DND-41 (cell line): ENCODE measurements around the gene CD300A.
A peak's percentile ranks its signal among the peaks of the same experiment; 100 is the strongest.

ENCODE experiments used
- ATAC-seq: fragments of 200-7000 bp; cut with Tn5 transposase; 3 replicates; pipeline ENCODE4 v1.9.1; 2021; ENCODE audit warnings: low read depth; ENCODE audit not compliant: insufficient read depth
- DNase-seq: peaks from one replicate; pipeline ENCODE4 v3.0.0-alpha.2; 2020
- H2AFZ ChIP-seq: 2 replicates; pipeline ENCODE4 v1.6.0; 2012; ENCODE audit warnings: low read depth, low read length
- H3K27ac ChIP-seq: 2 replicates; pipeline ENCODE4 v1.5.1; 2012; ENCODE audit warnings: low read length, inconsistent platforms
- H3K27me3 ChIP-seq: fragments of 200-600 bp; sonication (generic); 2 replicates; pipeline ENCODE4 v1.6.0; 2012; ENCODE audit warnings: low read length, mild to moderate bottlenecking, inconsistent platforms; ENCODE audit not compliant: insufficient read depth, poor library complexity
- H3K36me3 ChIP-seq: 2 replicates; pipeline ENCODE4 v1.5.1; 2012; ENCODE audit warnings: low read length, inconsistent platforms; ENCODE audit not compliant: insufficient read depth
- H3K4me1 ChIP-seq: 2 replicates; pipeline ENCODE4 v1.5.1; 2012; ENCODE audit warnings: mild to moderate bottlenecking, low read length; ENCODE audit not compliant: insufficient read depth
- H3K4me2 ChIP-seq: 2 replicates; pipeline ENCODE4 v1.6.0; 2012; ENCODE audit warnings: mild to moderate bottlenecking, moderate library complexity, low read length, inconsistent platforms; ENCODE audit not compliant: insufficient read depth
- H3K4me3 ChIP-seq, 2 experiments: fragments of 200-600 bp in 1 of 2; shearing (Covaris generic) in 1 of 2; 2 replicates each; pipeline ENCODE4 v1.5.1; 2012 to 2016; ENCODE audit warnings: inconsistent platforms in 2 of 2, low read length in 2 of 2, mild to moderate bottlenecking in 2 of 2, low read depth in 1 of 2, moderate library complexity in 1 of 2
- H3K79me2 ChIP-seq: 2 replicates; pipeline ENCODE4 v1.6.0; 2012; ENCODE audit warnings: low read length, inconsistent platforms; ENCODE audit not compliant: insufficient read depth
- H3K9ac ChIP-seq: 2 replicates; pipeline ENCODE4 v1.6.0; 2012; ENCODE audit warnings: low read depth, mild to moderate bottlenecking, inconsistent platforms, low read length, moderate library complexity
- H3K9me3 ChIP-seq: 2 replicates; pipeline ENCODE4 v1.5.1; 2012; ENCODE audit warnings: low read length, moderate library complexity, mild to moderate bottlenecking, inconsistent platforms; ENCODE audit not compliant: insufficient read depth, severe bottlenecking
- H4K20me1 ChIP-seq: 2 replicates; pipeline ENCODE4 v1.6.0; 2012; ENCODE audit warnings: low read length; ENCODE audit not compliant: insufficient read depth
- EZH2 ChIP-seq: IDR thresholded peaks from 3 replicates; pipeline ENCODE4 v1.6.1; 2012; ENCODE audit warnings: borderline replicate concordance, low read depth, mild to moderate bottlenecking, moderate library complexity, low read length, inconsistent platforms; ENCODE audit not compliant: severe bottlenecking
- TF ChIP-seq, protein P1 (sequence below): IDR thresholded peaks from 2 replicates; pipeline ENCODE4 v1.5.1; 2012; ENCODE audit warnings: borderline replicate concordance, low read length, moderate library complexity, mild to moderate bottlenecking; ENCODE audit not compliant: poor library complexity, severe bottlenecking; ENCODE audit errors: extremely low read depth

CD300A gene

DNA sequence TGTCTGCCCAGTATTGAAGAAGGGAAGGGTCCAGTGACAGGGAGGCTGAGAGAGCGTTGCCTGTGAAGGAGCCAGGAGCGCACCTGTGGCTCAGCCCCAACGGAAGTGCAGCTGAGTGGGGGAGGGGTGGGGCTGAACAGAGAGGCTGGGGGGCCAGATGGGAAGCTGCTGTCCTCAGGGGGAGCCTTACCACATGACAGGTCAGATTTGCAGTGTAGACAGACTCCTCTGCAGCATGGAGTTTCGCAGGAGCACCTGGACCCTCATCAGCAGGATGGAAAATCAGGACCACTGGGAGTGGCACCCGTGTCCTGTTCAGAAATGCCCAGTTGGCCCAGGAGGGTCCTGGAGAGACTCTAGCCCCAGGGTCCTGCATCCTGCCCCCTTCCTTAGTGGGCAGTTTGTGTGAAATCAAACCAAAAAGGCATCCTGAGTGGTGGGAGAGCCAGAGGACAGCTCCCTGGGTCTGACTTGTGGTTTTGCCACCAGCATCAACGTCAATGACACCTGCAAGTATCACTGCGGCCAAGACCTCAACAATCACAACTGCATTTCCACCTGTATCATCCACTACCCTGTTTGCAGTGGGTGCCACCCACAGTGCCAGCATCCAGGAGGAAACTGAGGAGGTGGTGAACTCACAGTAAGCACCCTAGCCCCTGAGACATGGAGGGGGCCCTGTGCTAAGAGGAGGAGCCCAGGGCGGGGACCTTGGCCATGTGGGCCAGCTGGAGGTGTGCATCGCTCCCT lies 7.8 kb downstream of the CD300A start:
- peaks cover 2% of the 10 kb centered on the region; the same call in 1 of the 2 replicates for H4K20me1 ChIP-seq
- TF ChIP-seq EZH2: no peak
- TF ChIP-seq, protein P1, sequence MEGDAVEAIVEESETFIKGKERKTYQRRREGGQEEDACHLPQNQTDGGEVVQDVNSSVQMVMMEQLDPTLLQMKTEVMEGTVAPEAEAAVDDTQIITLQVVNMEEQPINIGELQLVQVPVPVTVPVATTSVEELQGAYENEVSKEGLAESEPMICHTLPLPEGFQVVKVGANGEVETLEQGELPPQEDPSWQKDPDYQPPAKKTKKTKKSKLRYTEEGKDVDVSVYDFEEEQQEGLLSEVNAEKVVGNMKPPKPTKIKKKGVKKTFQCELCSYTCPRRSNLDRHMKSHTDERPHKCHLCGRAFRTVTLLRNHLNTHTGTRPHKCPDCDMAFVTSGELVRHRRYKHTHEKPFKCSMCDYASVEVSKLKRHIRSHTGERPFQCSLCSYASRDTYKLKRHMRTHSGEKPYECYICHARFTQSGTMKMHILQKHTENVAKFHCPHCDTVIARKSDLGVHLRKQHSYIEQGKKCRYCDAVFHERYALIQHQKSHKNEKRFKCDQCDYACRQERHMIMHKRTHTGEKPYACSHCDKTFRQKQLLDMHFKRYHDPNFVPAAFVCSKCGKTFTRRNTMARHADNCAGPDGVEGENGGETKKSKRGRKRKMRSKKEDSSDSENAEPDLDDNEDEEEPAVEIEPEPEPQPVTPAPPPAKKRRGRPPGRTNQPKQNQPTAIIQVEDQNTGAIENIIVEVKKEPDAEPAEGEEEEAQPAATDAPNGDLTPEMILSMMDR: no peak
- peaks cover 17% of the 10 kb centered on the region for H3K36me3 ChIP-seq
- H3K9ac ChIP-seq: no peak overlapping the region
- H3K4me2 ChIP-seq: no peak overlapping the region
- no peak overlapping the region for H3K4me3 ChIP-seq
- H3K27me3 ChIP-seq: peaks cover 9% of the 10 kb centered on the region
- H2AFZ ChIP-seq: no peak overlapping the region
- peak; percentile 13; the same call in 1 of the 3 replicates for ATAC-seq
- peaks cover 45% of the 10 kb centered on the region for H3K4me1 ChIP-seq
- H3K79me2 ChIP-seq: peaks cover 3% of the 10 kb centered on the region; the same call in 1 of the 2 replicates
- DNase-seq: peak; percentile 49
- H3K27ac ChIP-seq: peak overlapping the region; percentile 13; the same call in 1 of the 2 replicates
- peaks cover 15% of the 10 kb centered on the region for H3K9me3 ChIP-seq

DNA sequence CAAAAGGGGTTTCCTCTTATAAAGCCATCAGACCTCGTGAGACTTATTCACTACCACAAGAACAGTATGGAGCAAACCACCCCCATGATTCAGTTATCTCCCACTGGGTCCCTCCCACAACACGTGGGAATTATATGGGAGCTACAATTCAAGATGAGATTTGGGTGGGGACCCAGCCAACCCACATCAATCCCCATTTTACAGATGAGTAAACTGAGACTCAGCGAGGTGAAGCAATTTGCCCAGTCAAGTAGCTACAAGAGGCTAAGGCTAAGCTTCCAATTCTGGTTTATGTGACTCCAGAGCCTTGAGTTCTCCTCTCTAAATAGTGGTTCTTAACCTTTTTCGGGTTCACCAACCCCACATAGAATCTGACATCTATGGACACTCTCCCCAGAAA lies 8.8 kb downstream of the CD300A start:
- Histone ChIP-seq H3K9me3 (peaks cover 15% of the 10 kb centered on the region), H3K4me2 (no peak overlapping the region), H3K36me3 (peaks cover 17% of the 10 kb centered on the region), H3K4me3 (no peak overlapping the region), H3K9ac (no peak overlapping the region), H4K20me1 (peaks cover 3% of the 10 kb centered on the region; the same call in 1 of the 2 replicates), H3K4me1 (peaks cover 54% of the 10 kb centered on the region), H3K79me2 (no peaks in the 10 kb centered on the region), H3K27me3 (peaks cover 4% of the 10 kb centered on the region), H3K27ac (no peak overlapping the region), H2AFZ (no peak overlapping the region)
- ATAC-seq: no peak
- no peak for DNase-seq
- TF ChIP-seq, protein P1: no peak

- Histone ChIP-seq H3K4me3 (no peak overlapping the region), H3K9me3 (peaks cover 15% of the 10 kb centered on the region), H3K36me3 (peaks cover 17% of the 10 kb centered on the region), H3K79me2 (no peaks in the 10 kb centered on the region), H3K27me3 (peaks cover 2% of the 10 kb centered on the region), H3K4me1 (peaks cover 63% of the 10 kb centered on the region), H3K9ac (no peak overlapping the region), H4K20me1 (peaks cover 12% of the 10 kb centered on the region; the same call in 1 of the 2 replicates), H2AFZ (no peak overlapping the region), H3K4me2 (0 out of 2 replicates have a peak overlapping the region, but pooled peaks have one; percentile 11), H3K27ac (peak overlapping the region; percentile 34)
- no peak for DNase-seq
- ATAC-seq: no peak
- no peak for TF ChIP-seq EZH2
- TF ChIP-seq, protein P1: no peak
Measured at GRCh38 chr17:74477411-74477810, 11.0 kb downstream of the CD300A start.
